Measurements from ENCODE around the gene FBXL19.
A peak's percentile ranks its signal among the peaks of the same experiment; 100 is the strongest.

Gene FBXL19

DNA sequence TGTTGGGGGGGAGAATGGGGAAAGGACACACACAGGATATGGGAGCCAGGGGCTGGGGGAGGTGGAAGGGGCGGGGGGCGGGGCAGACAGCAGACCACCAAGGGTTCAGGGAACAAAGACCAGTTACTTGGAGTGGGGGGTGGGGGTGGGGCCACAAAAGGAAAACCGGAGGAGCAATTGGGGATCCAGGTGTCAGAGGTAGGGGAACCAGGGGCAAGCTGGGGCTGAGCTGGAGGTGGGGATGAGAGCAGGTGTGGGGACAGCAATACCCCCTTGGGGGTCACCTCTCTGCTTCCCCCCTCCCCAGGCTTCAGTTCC, 24.1 kb downstream of the FBXL19 start:
- no peak for DNase-seq

DNA sequence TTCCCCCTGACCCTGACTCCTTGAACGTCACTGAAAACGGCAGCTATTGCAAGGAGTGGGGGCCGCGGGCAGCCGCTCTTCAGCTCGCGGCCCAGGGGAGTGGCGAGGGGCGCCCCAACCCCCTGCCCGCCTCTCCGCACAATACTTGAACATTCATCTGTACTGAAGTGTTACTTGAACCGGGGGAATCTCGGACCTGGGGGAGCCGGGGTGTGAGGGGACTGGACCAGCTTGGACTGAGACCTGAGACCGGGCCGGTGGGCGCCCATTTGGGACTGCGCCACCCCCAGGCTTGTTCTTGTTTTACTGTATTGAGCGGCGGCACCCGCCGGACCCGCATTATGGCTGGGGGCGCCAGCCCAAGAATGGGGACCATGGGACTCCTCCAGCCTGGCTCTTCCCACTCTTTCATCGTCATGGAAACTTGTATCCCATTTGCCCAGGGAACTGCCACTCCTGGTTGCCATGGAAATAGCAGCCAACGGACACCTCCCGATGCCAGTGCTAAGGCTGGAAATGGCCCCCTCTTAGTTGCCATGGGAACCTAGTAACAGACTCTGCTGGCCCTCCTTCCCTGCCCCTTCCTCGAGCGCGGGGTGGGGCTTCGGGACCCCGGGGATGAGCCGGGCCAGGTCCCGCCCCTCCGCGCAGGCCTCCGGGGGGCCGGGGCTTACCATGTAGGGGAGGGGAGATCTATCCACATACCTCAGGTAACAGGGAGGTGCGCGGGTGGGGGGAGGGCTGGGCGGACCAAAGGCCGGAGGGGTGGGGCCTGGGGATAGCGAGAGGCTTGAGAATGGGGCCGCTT, 24.7 kb downstream of the FBXL19 start:
- no peak for DNase-seq

DNA sequence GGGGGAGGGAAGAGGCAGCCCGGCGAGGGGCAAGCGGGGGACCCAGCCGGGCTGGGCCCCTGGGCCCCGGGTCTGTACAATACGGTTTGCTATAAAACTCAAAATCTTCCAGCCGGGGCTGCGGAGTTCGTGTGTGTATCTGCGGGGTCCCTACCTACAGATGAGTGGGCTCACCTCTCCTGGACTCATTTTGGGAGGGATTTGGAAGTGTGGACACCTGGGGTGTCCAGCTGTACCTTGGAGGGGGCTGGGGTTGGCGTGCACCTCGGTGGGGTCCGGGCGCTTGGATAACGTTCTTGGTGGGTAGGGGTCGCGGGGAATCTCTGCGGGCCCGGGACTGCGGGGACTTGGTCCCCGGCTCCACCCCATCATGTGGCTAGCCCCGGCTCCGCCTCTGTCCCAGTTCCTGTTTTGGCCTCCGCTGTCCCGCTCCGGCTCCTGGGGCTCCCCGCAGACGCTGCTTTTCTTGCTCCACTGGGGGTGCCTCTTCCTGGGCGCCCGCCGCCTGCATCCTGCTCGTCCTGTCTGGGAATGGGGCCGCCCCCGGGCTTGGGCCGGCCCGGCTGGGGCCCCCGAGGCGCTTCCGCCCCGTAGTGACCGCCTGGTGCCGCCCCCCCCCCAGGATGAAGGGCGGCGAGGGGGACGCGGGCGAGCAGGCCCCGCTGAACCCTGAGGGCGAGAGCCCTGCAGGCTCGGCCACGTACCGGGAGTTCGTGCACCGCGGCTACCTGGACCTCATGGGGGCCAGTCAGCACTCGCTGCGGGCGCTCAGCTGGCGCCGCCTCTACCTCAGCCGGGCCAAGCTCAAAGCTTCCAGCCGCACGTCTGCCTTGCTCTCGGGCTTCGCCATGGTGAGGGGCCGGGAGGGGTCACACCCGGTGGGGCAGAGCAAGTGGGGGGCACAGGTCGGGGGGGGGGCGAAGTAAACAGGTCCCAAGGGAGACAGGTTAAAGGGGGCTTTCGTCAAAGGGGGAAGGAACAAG, 25.6 kb downstream of the FBXL19 start, which contains the start of gene ORAI3:
ORAI3 (plus strand) TSS at position 402 of the 983 bp plus-strand sequence; CDS start at position 624, 222 bp downstream.
- peak in 1 of 5 donors; percentile 45 for DNase-seq

DNA sequence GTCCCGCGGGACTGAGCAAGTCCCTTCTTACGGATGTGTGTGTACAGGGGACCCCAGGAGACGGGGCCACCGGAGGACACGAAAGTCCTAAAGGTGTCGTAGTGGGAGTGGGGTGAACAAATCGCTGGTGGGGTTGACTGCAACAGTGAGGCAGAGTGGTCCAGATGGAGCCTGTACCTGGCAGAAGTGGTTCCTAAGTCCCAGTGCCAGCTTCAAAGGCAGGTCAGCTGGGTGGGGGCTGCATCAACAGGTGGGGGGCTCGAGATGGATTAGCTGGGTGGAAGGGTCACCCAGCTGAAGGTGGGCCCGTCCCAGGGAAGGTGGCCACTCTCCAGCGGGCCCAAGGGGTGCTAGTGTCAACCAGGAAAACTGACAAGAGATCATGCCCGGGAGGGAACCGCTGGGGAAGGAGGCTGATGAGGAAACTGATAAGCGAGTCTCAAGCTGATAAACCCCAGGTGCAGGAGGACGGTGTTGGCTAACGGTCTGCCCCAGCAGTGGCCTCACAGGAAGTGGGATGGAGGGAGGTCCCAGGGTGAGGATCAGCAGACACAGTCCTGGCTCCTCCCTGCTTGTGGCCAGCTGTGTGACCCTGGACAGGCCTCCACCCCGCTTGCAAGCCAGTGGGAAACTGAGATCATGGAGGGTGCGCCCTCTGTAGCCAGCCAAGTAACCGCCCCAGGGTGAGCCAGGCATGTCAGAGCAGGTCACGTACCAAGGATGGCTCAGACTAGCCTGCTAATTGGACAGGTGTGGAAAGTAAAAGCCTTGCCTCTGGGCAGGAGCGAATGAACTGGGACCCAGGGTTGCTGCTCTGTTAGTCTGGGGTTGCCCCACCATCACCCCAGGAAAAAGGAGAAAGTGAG, 26.5 kb downstream of the FBXL19 start:
- DNase-seq: peak in 1 of 5 donors; percentile 55

DNA sequence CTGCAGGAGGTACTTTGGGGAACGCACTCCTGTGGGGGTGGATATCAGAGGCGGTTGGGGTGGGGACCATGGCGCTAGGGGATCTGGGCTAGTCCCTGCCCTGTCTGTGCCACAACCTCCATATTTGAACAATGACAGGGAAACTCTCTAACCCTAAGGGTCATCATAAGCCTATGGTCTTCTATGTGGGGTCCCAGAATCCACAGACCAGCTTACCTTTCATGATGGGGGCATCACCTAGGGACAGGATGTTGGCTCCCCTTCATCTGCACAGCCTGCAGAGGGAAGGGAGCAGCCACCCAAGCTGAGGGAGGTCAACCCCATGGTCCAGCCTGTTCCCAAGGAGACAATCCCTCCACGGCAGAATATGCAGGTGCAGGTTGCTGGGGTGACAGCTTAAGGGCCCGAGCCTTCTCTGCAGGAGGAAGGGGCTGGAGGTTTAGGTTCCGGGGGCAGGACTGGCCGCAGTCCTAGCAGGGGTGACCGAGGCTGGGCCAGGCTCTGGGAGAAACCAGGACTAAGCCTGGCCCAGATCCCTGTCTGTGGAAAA, 27.2 kb downstream of the FBXL19 start:
- DNase-seq: no peak

DNA sequence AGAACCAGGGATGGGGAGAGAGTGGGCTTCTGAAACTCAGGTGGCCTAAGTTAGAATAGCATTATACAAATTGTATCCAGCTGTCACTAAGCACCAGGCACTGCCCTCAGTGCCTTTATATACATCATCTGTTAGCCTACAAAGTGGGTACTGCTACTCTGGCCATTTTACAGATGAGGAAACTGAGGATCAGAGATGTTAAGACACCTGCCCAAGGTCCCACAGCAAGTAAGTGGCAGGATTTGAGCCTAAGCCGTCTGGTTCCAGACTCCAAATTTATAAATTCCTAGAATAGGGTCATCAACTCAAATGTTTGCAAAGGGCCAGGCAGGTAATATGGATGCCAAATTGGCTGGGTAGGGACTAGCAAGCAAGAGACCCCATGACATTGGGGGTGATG, 27.8 kb downstream of the FBXL19 start:
- DNase-seq: no peak

DNA sequence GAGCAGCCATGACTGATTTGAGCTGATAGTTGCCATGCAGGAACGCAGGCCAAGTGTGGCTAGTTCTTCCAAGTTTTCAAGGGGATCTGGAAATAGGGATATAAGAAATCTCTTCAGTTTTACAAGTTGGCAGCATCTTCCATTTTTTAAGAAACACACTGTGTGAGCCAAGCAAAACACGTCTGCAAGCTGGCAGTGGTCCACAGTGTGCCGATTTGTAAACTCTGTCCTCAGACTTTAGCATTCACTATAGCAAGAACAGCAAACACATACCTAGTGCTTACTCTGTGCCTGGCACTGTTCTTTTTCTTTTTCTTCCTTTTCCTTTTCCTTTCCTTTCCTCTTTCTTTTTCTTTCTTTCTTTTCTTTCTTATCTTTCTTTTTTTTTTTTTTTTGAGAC, 28.4 kb downstream of the FBXL19 start:
- DNase-seq: no peak

DNA sequence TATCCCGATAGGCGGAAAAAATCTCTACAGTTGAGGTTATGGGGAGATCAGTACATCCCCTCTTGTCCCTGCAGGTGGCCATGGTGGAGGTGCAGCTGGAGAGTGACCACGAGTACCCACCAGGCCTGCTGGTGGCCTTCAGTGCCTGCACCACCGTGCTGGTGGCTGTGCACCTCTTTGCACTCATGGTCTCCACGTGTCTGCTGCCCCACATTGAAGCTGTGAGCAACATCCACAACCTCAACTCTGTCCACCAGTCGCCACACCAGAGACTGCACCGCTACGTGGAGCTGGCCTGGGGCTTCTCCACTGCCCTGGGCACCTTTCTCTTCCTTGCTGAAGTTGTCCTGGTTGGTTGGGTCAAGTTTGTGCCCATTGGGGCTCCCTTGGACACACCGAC, 29.7 kb downstream of the FBXL19 start:
- DNase-seq: no peak

DNA sequence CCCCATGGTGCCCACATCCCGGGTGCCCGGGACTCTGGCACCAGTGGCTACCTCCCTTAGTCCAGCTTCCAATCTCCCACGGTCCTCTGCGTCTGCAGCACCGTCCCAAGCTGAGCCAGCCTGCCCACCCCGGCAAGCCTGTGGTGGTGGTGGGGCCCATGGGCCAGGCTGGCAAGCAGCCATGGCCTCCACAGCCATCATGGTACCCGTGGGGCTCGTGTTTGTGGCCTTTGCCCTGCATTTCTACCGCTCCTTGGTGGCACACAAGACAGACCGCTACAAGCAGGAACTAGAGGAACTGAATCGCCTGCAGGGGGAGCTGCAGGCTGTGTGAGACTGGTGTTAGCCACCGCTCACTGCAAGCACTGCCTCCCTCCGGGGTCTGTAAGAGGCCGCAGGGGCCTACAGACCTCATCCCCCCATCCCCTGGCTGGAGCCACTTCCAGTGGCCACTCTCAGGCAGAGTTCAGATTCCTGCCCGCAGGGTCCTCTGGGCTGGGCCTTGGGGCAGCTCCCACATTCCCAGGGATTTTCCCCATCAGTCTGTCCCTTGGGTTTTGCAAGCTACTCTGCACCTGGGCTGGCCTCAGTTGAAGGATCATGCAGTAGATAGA, 30.2 kb downstream of the FBXL19 start:
- DNase-seq: peak in 4 of 5 donors; percentile 45 to 77 (median 50)

DNA sequence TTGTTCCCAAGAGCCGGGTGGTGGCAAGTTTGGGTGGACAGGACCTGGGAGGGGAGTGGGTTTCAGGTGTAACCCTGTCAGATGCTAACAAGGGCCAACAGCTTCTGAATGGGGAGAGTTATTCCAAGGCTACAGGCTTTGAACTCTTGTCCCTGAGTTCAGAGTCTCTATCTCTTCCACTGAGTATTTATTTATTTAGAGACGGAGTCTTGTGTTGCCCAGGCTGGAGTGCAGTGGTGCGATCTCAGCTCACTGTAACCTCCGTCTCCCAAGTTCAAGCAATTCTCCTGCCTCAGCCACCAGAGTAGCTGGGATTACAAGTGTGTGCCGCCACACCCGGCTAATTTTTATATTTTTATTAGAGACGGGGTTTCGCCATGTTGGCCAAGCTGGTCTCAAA, 31.6 kb downstream of the FBXL19 start:
- DNase-seq: no peak

DNA sequence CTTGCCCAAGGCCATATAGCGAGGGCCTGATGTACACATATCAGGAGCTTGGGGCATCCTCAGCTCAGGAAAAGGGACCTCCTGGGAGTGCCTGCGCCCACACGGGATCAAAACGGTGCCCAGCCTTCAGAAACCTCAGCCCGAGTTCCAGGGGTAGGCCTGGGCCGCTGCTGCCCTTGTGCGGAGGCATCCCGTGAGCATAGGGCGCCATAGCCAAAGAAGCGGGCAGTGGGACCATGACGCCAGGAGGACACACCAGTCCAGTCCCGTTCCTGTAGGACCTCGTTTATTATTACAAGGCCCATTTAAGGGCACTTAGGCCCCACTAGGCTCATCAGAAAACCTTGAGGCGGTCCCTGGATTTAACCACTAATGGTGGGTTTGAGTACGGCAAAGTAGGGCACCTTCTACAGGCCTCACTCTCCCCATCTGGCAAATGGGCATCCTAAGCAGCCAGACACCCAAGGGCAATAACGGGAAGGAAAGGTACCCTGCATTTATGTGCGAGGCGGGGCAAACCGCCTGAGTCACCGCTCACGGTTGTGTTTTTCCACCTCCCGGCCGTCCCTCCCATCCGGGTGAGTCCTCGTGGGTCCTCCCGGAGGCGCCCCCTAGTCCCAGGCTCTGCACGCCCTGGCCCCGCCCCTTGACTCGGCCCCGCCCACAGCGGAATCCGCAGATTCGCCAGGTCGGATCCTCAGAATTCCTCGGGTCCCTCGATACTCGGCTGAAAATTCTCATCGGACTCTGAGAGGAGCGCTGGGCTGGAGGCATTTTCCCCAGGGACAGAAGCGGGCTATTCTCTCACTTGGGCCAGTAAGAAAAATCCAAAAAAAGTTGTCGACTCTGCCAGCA, 33.5 kb downstream of the FBXL19 start:
- peak; percentile 69 to 84 (median 78) for DNase-seq

DNA sequence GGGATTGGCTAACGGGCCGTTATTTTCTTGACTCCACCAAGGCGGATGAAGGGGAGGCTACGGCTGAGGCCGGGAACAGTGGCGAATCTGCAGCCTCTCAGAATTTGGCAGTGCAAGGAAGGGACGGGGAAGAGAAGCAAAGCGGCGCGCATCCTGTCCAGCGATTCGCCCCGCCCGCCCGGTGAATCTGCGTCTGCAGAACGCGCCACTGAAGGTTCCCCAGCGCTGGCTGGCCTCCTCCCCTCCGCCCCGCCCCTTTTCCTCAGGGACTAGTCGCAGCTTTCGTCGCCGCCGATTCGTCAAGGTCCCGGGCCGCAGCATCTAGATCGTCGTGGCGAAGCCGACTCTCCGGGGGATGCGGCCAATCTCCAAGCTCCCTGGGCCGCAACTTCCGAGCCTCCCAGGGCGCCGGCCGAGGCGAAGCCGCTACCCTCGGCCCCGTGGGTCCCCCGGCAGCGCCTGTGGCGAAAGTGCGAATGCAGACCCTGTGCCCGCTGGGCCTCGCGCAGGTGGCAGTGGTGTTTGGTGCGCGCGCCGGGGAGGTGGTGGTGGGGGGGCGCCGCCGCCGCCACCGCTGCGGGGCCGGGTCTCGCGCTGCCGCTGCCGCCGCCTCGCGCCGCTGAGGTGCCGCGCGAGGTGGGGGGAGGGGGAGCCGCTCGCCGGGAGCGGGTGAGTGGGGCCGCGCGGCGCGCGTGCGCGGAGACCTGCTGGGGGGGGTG, 34.2 kb downstream of the FBXL19 start, which contains the start of gene SETD1A:
SETD1A (plus strand) TSS at position 299 of the 719 bp plus-strand sequence. CDS start 978 bp downstream, outside the sequence.
- DNase-seq: peak; percentile 95 to 98 (median 96)

DNA sequence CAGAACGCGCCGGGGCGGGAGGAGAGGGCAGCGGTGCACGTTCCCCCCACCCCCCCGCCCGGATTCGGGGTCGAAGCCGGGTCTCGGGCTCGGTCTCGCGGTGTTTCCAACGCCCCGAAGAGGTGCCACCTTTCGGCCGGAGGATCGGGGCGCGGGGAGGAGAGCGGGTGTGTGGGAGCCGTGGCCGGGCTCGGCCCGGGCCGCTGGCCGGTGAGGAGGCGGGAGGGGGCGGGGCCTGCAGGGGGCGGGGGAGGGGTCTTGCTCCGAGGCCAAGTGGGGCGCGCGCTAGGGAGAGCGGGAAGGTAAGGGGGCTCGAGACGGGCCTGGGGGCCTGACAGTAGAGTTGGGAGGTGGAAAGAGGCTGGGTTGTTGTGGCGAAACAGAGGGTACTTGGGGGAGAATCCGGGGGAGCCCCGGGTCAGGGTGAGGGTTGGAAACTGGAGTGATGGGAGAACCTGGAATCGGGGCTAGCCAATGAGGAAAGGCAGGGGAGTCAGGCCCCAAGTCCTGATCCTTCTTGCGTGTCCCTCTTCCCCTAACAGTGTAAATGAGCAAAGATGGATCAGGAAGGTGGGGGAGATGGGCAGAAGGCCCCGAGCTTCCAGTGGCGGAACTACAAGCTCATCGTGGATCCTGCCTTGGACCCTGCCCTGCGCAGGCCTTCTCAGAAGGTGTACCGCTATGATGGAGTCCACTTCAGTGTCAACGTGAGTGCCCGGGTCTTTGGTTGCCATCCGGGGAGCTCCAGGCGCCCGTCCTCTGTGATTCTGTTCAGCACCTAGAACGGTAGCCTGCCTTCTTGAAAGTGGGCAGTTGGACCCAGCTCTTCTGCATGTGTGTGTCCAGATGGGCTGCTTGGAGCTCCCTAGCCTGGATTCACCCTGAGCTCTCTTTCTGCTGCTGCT, 35.1 kb downstream of the FBXL19 start:
- peak in 1 of 5 donors; percentile 55 for DNase-seq

DNA sequence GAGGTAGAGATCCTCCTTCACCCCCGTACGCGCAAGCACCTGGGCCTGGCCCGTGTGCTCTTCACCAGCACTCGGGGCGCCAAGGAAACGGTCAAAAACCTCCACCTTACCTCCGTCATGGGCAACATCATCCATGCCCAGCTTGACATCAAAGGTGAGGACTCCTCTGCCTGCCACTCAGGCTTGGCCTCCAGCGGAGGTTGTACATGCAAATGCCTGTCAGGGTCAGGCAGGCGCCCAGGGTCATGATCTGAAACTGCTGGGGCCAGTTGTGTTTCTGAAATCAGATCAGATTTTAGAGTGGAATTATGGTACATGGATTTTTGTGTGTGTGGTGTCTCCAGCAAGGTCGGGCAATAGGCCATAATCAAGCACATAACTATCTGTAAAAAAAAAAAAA, 38.0 kb downstream of the FBXL19 start:
- no peak for DNase-seq

DNA sequence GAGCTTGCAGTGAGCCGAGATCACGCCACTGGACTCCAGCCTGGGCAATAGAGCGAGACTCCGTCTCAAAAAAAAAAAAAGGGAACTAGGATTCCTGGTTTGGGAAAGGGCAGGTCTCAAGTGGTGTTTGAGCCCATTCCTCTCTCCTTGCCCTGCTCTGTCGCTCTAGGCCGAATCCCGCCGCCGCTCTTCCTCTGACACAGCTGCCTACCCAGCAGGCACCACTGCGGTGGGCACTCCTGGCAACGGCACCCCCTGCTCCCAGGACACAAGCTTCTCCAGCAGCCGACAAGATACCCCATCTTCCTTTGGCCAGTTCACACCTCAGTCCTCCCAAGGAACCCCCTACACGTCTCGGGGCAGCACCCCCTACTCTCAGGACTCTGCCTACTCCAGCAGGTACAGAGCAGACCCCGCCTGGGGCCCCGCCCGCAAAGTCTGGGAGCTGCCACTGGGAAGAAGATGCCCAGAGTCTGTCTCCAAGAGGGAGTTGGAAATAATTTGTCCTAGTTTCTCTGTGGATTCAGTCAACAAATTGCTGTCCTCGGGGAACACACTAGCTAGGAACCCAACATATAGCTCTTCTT, 40.6 kb downstream of the FBXL19 start:
- no peak for DNase-seq

DNA sequence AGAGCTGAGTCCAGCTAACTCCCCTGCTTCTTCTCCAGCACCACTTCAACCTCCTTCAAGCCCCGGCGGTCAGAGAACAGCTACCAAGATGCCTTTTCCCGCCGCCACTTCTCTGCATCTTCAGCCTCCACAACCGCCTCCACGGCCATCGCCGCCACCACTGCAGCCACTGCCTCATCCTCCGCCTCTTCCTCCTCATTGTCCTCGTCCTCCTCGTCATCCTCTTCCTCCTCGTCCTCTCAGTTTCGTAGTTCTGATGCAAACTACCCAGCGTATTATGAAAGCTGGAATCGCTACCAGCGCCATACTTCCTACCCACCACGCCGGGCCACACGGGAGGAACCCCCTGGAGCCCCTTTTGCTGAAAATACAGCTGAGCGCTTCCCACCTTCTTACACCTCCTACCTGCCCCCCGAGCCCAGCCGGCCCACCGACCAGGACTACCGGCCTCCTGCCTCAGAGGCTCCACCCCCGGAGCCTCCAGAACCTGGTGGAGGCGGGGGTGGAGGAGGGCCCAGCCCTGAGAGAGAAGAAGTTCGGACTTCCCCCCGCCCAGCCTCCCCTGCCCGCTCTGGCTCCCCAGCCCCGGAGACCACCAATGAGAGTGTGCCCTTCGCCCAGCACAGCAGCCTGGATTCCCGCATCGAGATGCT, 41.3 kb downstream of the FBXL19 start:
- DNase-seq: no peak

DNA sequence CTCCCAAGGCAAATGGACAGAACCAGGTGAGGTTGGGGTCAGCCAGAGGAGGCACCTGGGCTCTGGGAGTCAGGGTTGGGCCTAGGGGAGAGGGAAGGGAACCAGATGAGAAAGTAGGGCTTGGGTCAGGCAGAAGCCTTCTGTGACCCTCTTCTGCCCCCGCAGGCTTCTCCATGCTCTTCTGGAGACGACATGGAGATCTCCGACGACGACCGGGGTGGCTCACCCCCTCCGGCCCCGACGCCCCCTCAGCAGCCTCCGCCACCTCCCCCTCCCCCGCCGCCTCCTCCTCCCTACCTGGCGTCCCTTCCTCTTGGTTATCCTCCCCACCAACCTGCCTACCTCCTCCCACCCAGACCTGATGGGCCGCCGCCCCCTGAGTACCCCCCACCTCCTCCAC, 42.1 kb downstream of the FBXL19 start:
- no peak for DNase-seq

DNA sequence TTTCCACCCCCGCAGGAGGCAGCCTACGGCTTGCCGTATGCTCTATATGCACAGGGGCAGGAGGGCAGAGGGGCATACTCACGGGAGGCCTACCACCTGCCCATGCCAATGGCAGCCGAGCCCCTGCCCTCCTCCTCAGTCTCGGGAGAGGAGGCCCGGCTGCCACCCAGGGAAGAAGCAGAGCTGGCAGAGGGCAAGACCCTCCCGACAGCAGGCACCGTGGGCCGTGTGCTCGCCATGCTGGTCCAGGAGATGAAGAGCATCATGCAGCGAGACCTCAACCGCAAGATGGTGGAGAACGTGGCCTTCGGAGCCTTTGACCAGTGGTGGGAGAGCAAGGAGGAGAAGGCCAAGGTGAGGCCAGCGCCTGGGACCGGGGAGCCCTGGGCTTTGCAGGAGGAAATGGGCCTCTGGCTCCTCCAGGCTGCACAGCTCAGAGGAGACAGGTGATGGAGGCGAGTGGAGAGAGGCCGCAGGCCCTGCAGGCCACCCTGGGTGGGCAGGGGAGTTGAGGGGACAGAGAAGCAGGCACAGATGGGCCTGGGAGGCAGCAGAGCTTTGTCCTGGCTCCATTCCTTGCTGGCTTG, 42.8 kb downstream of the FBXL19 start:
- DNase-seq: no peak
